Cardiac muscle cell (in vitro differentiated cells and primary cell): ENCODE results near the gene UBE2N. TPM values are rescaled to one million over a fixed set of nuclear protein-coding genes. Genes with fewer than 3 reads are reported as not detected.
A peak's percentile ranks its signal among the peaks of the same experiment; 100 is the strongest.
"Not testable (repeated sequence)": the region's sequence is repeated elsewhere in the genome, so short reads cannot be mapped to it uniquely, and the experiment has no call there.

Source experiments
- DNase-seq, 2 donors: peaks; one replicate each; pipeline versions ENCODE4 v3.0.0 to v3.0.0-alpha.2; 2010 to 2017; ENCODE audit warnings: low read depth in 1 of 2, low spot score in 1 of 2
- H3K27ac ChIP-seq: fragments of 200-600 bp; sonication (generic); 2 replicates; pipeline ENCODE4 v1.5.1; 2016
- H3K27me3 ChIP-seq: fragments of 200-600 bp; sonication (generic); 2 replicates; pipeline ENCODE4 v1.6.0; 2016; ENCODE audit warnings: control low read depth
- H3K36me3 ChIP-seq: fragments of 200-600 bp; sonication (generic); 2 replicates; pipeline ENCODE4 v1.5.1; 2016; ENCODE audit warnings: control low read depth
- H3K4me1 ChIP-seq: fragments of 200-600 bp; sonication (generic); 2 replicates; pipeline ENCODE4 v1.8.1; 2017; ENCODE audit warnings: low read depth, mild to moderate bottlenecking, mixed run types
- H3K4me3 ChIP-seq: fragments of 200-600 bp; sonication (generic); 2 replicates; pipeline ENCODE4 v1.5.1; 2016; ENCODE audit warnings: mild to moderate bottlenecking
- H3K9me3 ChIP-seq: fragments of 200-600 bp; sonication (generic); 2 replicates; pipeline ENCODE4 v1.5.1; 2017; ENCODE audit warnings: low read depth, mild to moderate bottlenecking, control low read depth
- polyA plus RNA-seq: library from polyadenylated mRNA; unstranded; fragments of >200 nt; fragmentation: Nextera tagmentation; extraction: Ambion mirVana; gene quantifications from 2 replicates; pipeline ENCODE4 v1.2.1, GENCODE V29; 2016
- total RNA-seq: library from RNA; depleted of rRNA; stranded (reverse); fragments of >200 nt; gene quantifications from 2 replicates; pipeline ENCODE4 v1.2.3, GENCODE V29; 2016
- TF ChIP-seq, protein P1 (sequence below): IDR thresholded peaks from 2 replicates; pipeline ENCODE4 v1.5.1; 2012; ENCODE audit warnings: low read depth, mild to moderate bottlenecking, low read length

The UBE2N gene
- total and polyA plus RNA-seq, 2 experiments from 2014 or later = 17.2 to 168 TPM

DNA sequence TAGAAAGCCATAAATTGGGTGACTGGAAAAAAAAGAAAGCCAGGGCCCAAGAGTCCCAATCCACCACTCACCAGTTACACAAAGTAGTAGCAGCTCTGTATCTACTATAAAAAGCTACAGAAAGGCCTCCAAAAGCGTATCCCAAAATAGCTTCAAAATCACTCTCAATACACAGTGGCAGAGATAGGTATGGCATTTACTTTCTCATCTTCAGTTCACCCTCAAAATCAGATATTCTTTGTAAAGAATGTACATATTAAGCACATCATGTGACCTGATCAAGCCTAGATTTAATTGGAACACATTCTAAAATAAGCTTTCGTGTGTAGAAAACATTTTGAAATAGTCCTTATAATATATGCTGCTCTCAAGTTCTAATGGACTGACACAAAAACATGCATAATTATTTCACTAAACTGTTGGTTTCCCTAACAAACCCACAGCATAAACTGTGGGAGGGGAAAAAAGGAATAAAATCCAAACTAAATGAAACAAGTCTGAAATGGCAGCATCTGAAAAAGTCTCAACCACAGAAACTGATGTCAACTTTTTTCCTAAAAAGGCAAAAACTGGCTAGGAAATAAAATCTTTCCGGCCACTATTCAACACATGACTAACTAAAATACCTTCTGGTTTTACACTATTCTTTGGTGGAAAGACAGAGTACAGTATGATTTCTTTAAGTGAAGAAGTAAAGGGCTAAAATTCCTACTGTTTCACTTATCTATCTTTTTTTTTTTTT lies 25.9 kb downstream of the UBE2N start:
- DNase-seq = peak; percentile 47 to 69
- Histone ChIP-seq H3K9me3 (no peaks in the 10 kb centered on the region), H3K27me3 (no peaks in the 10 kb centered on the region), H3K4me1 (peaks cover 36% of the 10 kb centered on the region), H3K27ac (peak overlapping the region; percentile 94), H3K36me3 (no peaks in the 10 kb centered on the region), H3K4me3 (no peak overlapping the region)
- TF ChIP-seq, protein P1, sequence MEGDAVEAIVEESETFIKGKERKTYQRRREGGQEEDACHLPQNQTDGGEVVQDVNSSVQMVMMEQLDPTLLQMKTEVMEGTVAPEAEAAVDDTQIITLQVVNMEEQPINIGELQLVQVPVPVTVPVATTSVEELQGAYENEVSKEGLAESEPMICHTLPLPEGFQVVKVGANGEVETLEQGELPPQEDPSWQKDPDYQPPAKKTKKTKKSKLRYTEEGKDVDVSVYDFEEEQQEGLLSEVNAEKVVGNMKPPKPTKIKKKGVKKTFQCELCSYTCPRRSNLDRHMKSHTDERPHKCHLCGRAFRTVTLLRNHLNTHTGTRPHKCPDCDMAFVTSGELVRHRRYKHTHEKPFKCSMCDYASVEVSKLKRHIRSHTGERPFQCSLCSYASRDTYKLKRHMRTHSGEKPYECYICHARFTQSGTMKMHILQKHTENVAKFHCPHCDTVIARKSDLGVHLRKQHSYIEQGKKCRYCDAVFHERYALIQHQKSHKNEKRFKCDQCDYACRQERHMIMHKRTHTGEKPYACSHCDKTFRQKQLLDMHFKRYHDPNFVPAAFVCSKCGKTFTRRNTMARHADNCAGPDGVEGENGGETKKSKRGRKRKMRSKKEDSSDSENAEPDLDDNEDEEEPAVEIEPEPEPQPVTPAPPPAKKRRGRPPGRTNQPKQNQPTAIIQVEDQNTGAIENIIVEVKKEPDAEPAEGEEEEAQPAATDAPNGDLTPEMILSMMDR = no peak

DNA sequence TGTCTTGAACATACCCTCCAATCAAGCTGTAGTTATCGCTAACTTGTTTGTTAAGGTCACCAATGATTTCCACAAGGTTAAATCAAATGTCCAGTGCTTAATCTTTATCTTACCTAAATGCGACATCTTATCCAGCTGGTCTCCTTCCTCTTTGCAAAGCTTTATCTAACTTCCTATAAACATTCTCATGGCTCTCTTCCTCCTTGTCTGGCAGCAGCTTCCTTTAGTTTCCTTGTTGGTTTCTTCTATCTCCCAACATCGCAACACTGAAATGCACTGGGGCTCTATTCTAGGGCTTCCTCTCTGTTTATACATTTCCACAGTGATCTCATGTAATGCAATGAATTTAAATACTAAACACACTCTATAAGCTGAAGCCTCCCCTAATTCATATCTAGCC lies 28.7 kb downstream of the UBE2N start:
- TF ChIP-seq, protein P1 = no peak
- DNase-seq = no peak
- Histone ChIP-seq H3K36me3 (no peaks in the 10 kb centered on the region), H3K27ac (peak overlapping the region; percentile 17), H3K4me1 (peaks cover 35% of the 10 kb centered on the region), H3K9me3 (no peaks in the 10 kb centered on the region), H3K27me3 (no peaks in the 10 kb centered on the region), H3K4me3 (no peak overlapping the region)

DNA sequence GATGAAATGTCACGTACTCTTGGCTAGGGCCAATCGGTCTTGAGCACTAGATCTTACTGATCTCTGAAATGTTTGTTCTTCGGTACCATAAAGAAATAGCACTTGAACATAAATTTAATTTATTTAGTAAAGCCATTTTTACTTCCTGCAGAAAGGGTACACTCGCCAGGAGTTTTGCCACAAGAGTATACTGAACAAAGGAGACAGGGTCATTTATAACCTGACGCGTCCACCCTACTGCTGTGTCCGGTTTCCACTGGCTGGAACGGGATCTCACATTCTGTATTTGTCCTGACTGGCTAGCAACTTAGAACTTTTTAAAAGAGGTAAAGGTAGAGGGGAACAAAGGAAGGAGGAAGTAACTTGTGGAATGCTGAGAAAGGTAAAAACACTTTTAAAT lies 29.4 kb downstream of the UBE2N start:
- H3K36me3 ChIP-seq, H3K9me3 ChIP-seq, H3K4me3 ChIP-seq, DNase-seq, H3K27me3 ChIP-seq: not testable (repeated sequence)
- Histone ChIP-seq H3K4me1 (peaks cover 35% of the 10 kb centered on the region), H3K27ac (peak overlapping the region; percentile 17)

DNA sequence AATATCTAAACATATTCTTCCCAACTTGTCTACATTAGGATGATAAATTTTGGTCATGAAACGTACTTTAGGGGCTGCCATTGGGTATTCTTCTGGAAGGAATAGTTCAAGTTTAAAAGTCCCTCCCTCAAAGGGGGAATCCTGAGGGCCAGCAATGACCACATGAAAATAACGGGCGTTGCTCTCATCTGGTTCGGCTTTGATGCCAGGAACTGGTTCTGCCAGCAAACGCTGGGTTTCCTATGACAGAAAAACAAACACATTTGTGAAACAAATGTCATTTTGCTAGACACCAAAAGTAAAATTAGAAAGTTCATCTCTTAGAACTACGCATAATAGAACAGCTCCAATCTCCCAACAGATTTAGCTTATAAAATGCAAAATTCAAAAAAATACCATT lies 30.7 kb downstream of the UBE2N start:
- H3K4me3 ChIP-seq, H3K9me3 ChIP-seq, H3K27me3 ChIP-seq, DNase-seq, H3K36me3 ChIP-seq, H3K27ac ChIP-seq: not testable (repeated sequence)
- H3K4me1 ChIP-seq = peaks cover 30% of the 10 kb centered on the region

DNA sequence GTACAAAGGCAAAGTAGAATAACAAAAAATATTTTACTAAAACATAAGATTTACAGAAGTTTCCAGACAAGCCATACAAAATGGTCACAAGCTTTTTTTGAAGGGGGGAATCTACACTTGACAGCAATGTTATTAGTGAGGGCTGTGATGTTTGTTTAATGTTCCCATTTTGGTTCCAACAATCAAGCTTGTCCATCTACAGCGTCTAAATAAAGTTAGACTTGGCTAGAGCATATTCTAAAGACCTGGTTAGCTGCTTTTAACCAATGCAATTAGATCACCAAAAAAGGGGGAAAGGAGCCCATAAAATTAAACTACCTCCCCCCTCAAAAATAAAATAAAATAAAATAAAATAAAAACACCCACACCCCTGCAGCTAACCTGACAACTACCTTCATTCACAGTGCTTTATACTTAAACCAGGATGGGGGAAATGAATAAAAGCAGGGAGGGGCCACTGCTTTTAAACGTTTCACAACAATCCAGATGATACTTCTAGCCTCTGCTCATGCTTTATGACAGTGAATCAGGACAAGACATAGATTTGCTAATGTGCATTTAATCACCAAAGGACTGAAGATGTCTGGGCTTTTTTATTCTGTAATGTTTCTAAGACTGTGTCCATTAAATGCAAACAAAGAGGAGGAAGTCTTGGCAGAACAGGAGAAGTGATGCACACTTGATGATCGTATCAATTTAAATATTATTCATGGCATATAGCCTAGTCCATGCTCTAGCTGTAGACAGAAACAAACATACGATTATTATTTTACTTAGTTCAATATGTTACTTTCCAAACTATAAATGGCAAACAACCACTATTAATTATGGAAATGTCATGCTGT lies 32.2 kb downstream of the UBE2N start:
- H3K27ac ChIP-seq, H3K27me3 ChIP-seq, DNase-seq: not testable (repeated sequence)

DNA sequence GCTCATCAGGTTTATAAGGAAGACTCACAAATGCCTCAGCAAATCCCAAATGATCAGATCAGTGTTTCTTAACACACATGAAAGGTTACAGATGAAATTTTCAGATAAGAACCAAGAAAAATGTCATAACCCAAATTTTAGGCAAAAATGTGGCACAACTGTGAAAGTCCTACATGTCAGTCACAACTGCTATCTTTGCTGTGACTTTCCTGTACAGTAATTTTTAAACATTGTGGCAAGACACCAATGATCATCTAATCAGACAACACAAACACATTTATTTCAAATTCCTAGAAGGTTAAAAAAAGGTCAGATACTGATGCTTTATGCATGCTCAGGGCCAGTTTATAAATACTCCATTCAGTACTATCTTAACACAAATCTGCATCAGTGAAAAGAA lies 32.9 kb downstream of the UBE2N start:
- no peaks in the 10 kb centered on the region for H3K9me3 ChIP-seq
- no peak for DNase-seq
- peak overlapping the region; percentile 50 for H3K27ac ChIP-seq
- peaks cover 21% of the 10 kb centered on the region for H3K4me1 ChIP-seq
- TF ChIP-seq, protein P1 = no peak
- H3K27me3 ChIP-seq = no peaks in the 10 kb centered on the region
- no peak overlapping the region for H3K4me3 ChIP-seq
- H3K36me3 ChIP-seq = peaks cover 7% of the 10 kb centered on the region

More for the DNA sequence above, 32.2 kb downstream of the UBE2N start:
- not testable (repeated sequence) for H3K36me3 ChIP-seq, H3K4me3 ChIP-seq, H3K9me3 ChIP-seq
- H3K4me1 ChIP-seq = peaks cover 15% of the 10 kb centered on the region

DNA sequence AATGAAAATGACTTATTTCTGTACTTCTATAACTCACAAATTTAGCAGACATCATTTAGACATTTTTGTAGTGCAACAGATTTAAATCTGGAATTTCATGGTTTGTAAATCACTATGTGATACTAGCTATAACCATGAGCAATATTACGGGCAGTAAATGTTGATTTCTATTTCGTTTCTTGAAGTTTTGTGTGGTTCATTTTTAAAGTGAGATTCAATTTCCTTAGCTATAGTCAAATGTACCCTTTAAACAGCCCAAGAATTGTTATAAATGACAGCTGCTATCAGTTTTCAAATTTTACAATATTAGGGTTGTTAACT lies 33.8 kb downstream of the UBE2N start:
- Histone ChIP-seq H3K27me3 (no peaks in the 10 kb centered on the region), H3K36me3 (peaks cover 15% of the 10 kb centered on the region), H3K27ac (peak overlapping the region; percentile 81), H3K4me1 (peaks cover 20% of the 10 kb centered on the region), H3K4me3 (no peak overlapping the region), H3K9me3 (no peaks in the 10 kb centered on the region)
- TF ChIP-seq, protein P1 = no peak
- no peak for DNase-seq
